ENCODE results near the gene LHX3. TPM values are rescaled to one million over a fixed set of nuclear protein-coding genes. Genes with fewer than 3 reads are reported as not detected.

LHX3 gene
- total and polyA plus RNA-seq, 11 donors = not detected

GRCh38 chr9:136244122-136244968, 39.4 kb upstream of the LHX3 start:
- Histone ChIP-seq H3K4me1 (peaks cover 9 to 56% (median 31%) of the 10 kb centered on the region in 12 donors), H3K9me3 (no peaks in the 10 kb centered on the region), H3K27ac (peak overlapping the region in 1 of 12 donors; percentile 48), H3K36me3 (no peaks in the 10 kb centered on the region), H3K27me3 (no peaks in the 10 kb centered on the region), H3K4me3 (peak overlapping the region; percentile 67 to 95 (median 82))
- DNase-seq (no peak), ATAC-seq (no peak)
- TF ChIP-seq POLR2A (IDR thresholded peaks at IDR 0.05) = no peak
- TF ChIP-seq CTCF (IDR thresholded peaks at IDR 0.05) = no peak
- intact Hi-C loops (cut with DNase I) = loop anchor here in 2 of 10 donors (5.0 to 10.0 kb wide), 2 partner anchors 280 to 282 kb away; partner anchors contain the start of gene UBAC1 (in 2 of the 2)
- 56 to 64% (median 61%) methylated on average over 11 of the region's 11 CpGs for WGBS, 4 donors

- intact Hi-C loops (cut with DNase I) = loop anchor here in 2 of 10 donors (5.0 to 10.0 kb wide), 2 partner anchors 279 to 281 kb away; partner anchors contain the start of gene UBAC1 (in 2 of the 2)
- H3K27me3 ChIP-seq = no peaks in the 10 kb centered on the region
- H3K36me3 ChIP-seq = no peaks in the 10 kb centered on the region
- no peak overlapping the region for H3K4me3 ChIP-seq
- peak overlapping the region in 1 of 12 donors; percentile 48 for H3K27ac ChIP-seq
- TF ChIP-seq POLR2A (IDR thresholded peaks at IDR 0.05) (no peak), CTCF (IDR thresholded peaks at IDR 0.05) (no peak)
- no peaks in the 10 kb centered on the region for H3K9me3 ChIP-seq
- no peak for DNase-seq
- 75 to 85% (median 81%) methylated on average over 4 of the region's 4 CpGs for WGBS, 4 donors
- H3K4me1 ChIP-seq = peaks cover 9 to 63% (median 38%) of the 10 kb centered on the region in 12 donors
- ATAC-seq = no peak
These were observed 38.7 kb upstream of the LHX3 start for GRCh38 chr9:136243631-136244030.

GRCh38 chr9:136242918-136243525, 38.1 kb upstream of the LHX3 start:
- intact Hi-C loops (cut with DNase I) = loop anchor here in 2 of 10 donors (5.0 to 10.0 kb wide), 2 partner anchors 278 to 281 kb away; partner anchors contain the start of gene UBAC1 (in 2 of the 2)
- H3K27ac ChIP-seq = no peak overlapping the region
- H3K9me3 ChIP-seq = no peaks in the 10 kb centered on the region
- peaks cover 9 to 69% (median 40%) of the 10 kb centered on the region in 12 donors for H3K4me1 ChIP-seq
- WGBS, 4 donors = 66 to 74% (median 71%) methylated on average over 6 of the region's 6 CpGs
- no peak for TF ChIP-seq CTCF (IDR thresholded peaks at IDR 0.05)
- no peak for TF ChIP-seq POLR2A (IDR thresholded peaks at IDR 0.05)
- H3K36me3 ChIP-seq = no peaks in the 10 kb centered on the region
- H3K4me3 ChIP-seq = no peak overlapping the region
- no peaks in the 10 kb centered on the region for H3K27me3 ChIP-seq
- ATAC-seq (no peak), DNase-seq (no peak)

DNA sequence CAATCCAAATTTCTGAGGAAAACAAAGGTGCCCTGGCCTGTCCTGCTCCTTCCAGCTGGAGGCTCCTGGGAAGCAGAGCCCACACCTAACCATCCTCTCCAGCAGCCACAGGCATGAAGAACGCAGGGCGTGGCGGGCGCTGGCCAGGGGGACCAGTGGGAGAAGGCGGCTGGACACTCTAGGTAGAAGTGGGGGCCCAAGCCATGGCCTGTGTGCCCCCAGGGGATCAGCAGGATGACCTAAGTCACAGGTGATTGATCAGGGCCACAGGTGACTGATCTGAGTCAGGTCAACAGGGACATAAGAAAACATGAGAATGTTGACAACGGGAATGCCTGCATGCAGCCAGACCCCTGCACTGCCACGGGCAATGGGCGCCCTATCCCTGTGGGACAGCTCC, 37.3 kb upstream of the LHX3 start:
- Histone ChIP-seq H3K9me3 (no peaks in the 10 kb centered on the region), H3K4me3 (no peak overlapping the region), H3K36me3 (no peaks in the 10 kb centered on the region), H3K4me1 (peaks cover 9 to 75% (median 40%) of the 10 kb centered on the region in 12 donors), H3K27me3 (no peaks in the 10 kb centered on the region), H3K27ac (no peak overlapping the region)
- intact Hi-C loops (cut with DNase I) = loop anchor here in 2 of 10 donors (5.0 to 10.0 kb wide), 2 partner anchors 277 to 280 kb away; partner anchors contain the start of gene UBAC1 (in 2 of the 2)
- ATAC-seq = no peak
- 87 to 94% (median 91%) methylated on average over 8 of the region's 8 CpGs for WGBS, 4 donors
- DNase-seq = no peak
- TF ChIP-seq POLR2A (IDR thresholded peaks at IDR 0.05) = no peak
- TF ChIP-seq CTCF (IDR thresholded peaks at IDR 0.05) = no peak
